ENCODE data around the gene FGD6.

DNA sequence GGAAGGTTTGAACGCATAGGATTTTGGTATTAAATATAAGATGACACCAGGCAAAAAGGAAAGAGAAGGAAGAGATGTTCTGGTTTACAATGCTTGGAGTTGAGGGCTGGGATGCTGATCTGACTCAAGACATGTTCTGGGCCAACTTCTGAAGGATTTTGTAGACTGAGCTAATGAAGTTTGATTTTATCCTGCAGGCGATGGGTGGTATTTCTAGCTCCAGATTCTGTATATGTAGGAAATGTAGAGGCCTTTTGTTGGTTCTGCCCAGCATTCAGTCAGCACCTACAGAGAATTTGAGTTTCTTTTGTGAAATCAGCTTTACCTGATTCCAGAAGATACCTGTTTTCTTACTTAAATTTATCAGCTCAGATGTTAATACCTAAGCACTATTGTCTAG is 48.5 kb upstream of the FGD6 start:
- TF ChIP-seq, protein P1, sequence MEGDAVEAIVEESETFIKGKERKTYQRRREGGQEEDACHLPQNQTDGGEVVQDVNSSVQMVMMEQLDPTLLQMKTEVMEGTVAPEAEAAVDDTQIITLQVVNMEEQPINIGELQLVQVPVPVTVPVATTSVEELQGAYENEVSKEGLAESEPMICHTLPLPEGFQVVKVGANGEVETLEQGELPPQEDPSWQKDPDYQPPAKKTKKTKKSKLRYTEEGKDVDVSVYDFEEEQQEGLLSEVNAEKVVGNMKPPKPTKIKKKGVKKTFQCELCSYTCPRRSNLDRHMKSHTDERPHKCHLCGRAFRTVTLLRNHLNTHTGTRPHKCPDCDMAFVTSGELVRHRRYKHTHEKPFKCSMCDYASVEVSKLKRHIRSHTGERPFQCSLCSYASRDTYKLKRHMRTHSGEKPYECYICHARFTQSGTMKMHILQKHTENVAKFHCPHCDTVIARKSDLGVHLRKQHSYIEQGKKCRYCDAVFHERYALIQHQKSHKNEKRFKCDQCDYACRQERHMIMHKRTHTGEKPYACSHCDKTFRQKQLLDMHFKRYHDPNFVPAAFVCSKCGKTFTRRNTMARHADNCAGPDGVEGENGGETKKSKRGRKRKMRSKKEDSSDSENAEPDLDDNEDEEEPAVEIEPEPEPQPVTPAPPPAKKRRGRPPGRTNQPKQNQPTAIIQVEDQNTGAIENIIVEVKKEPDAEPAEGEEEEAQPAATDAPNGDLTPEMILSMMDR (IDR thresholded peaks at IDR 0.05): peak in 1 of 3 experiments; percentile 26
- no peak for TF ChIP-seq POLR2A (IDR thresholded peaks at IDR 0.05)

Measured in testis (tissue), 2 donors.